ENCODE results near the gene LGALS16.

LGALS16 gene

GRCh38 chr19:39679056-39679790 lies 23.5 kb downstream of the LGALS16 start:
- no peak overlapping the region for H3K4me3 ChIP-seq (ENCODE audit: low read length)
- no peak for TF ChIP-seq CTCF (IDR thresholded peaks at IDR 0.05; ENCODE audit: low read depth, low read length, poor library complexity, severe bottlenecking)
- TF ChIP-seq EZH2phosphoT487 (IDR thresholded peaks at IDR 0.05; ENCODE audit: borderline replicate concordance, low read length), result no peak
- H3K4me1 ChIP-seq (ENCODE audit: control insufficient read depth, low read length), result no peaks in the 10 kb centered on the region

GRCh38 chr19:39679791-39680168 lies 24.1 kb downstream of the LGALS16 start:
- TF ChIP-seq EZH2phosphoT487 (IDR thresholded peaks at IDR 0.05; ENCODE audit: borderline replicate concordance, low read length), result no peak
- TF ChIP-seq CTCF (IDR thresholded peaks at IDR 0.05; ENCODE audit: low read depth, low read length, poor library complexity, severe bottlenecking), result no peak

More at GRCh38 chr19:39679056-39679790, 23.5 kb downstream of the LGALS16 start:
- no peaks in the 10 kb centered on the region for H3K9me3 ChIP-seq (ENCODE audit: control insufficient read depth, insufficient read depth, low read length)
- H3K27me3 ChIP-seq (ENCODE audit: control insufficient read depth, low read length), result peaks cover 28% of the 10 kb centered on the region
- no peaks in the 10 kb centered on the region for H3K9me2 ChIP-seq (replicated peaks; ENCODE audit: control insufficient read depth, low read length)
- no peak overlapping the region for H3K4me2 ChIP-seq (ENCODE audit: low read length)
- no peak overlapping the region for H3K27ac ChIP-seq (ENCODE audit: low read depth, low read length)
- H3K36me3 ChIP-seq (ENCODE audit: control insufficient read depth, low read length), result no peaks in the 10 kb centered on the region
- no peaks in the 10 kb centered on the region for H3F3A ChIP-seq (ENCODE audit: control insufficient read depth, insufficient read depth)
- H3K79me2 ChIP-seq (ENCODE audit: control insufficient read depth, low read length), result no peaks in the 10 kb centered on the region
- no peaks in the 10 kb centered on the region for H4K20me1 ChIP-seq (ENCODE audit: control insufficient read depth, insufficient read depth, low read depth, low read length)

GRCh38 chr19:39680593-39680992 lies 24.9 kb downstream of the LGALS16 start:
- H3K4me3 ChIP-seq (ENCODE audit: low read length), result no peak overlapping the region

More at GRCh38 chr19:39679791-39680168, 24.1 kb downstream of the LGALS16 start:
- no peak overlapping the region for H3K27ac ChIP-seq (ENCODE audit: low read depth, low read length)
- no peaks in the 10 kb centered on the region for H3K36me3 ChIP-seq (ENCODE audit: control insufficient read depth, low read length)
- H4K20me1 ChIP-seq (ENCODE audit: control insufficient read depth, insufficient read depth, low read depth, low read length), result no peaks in the 10 kb centered on the region
- no peaks in the 10 kb centered on the region for H3K4me1 ChIP-seq (ENCODE audit: control insufficient read depth, low read length)
- no peaks in the 10 kb centered on the region for H3K79me2 ChIP-seq (ENCODE audit: control insufficient read depth, low read length)
- H3K4me2 ChIP-seq (ENCODE audit: low read length), result no peak overlapping the region
- no peak overlapping the region for H3K4me3 ChIP-seq (ENCODE audit: low read length)
- H3K9me2 ChIP-seq (replicated peaks; ENCODE audit: control insufficient read depth, low read length), result no peaks in the 10 kb centered on the region
- no peaks in the 10 kb centered on the region for H3F3A ChIP-seq (ENCODE audit: control insufficient read depth, insufficient read depth)
- H3K9me3 ChIP-seq (ENCODE audit: control insufficient read depth, insufficient read depth, low read length), result no peaks in the 10 kb centered on the region
- H3K27me3 ChIP-seq (ENCODE audit: control insufficient read depth, low read length), result peaks cover 22% of the 10 kb centered on the region

More at GRCh38 chr19:39680593-39680992, 24.9 kb downstream of the LGALS16 start:
- Histone ChIP-seq H3K27ac (ENCODE audit: low read depth, low read length) (no peak overlapping the region), H3K9me3 (ENCODE audit: control insufficient read depth, insufficient read depth, low read length) (no peaks in the 10 kb centered on the region), H3K4me1 (ENCODE audit: control insufficient read depth, low read length) (no peaks in the 10 kb centered on the region), H3K36me3 (ENCODE audit: control insufficient read depth, low read length) (no peaks in the 10 kb centered on the region), H3K27me3 (ENCODE audit: control insufficient read depth, low read length) (peaks cover 14% of the 10 kb centered on the region), H3K9me2 (replicated peaks; ENCODE audit: control insufficient read depth, low read length) (no peaks in the 10 kb centered on the region), H4K20me1 (ENCODE audit: control insufficient read depth, insufficient read depth, low read depth, low read length) (no peaks in the 10 kb centered on the region), H3K4me2 (ENCODE audit: low read length) (no peak overlapping the region), H3K79me2 (ENCODE audit: control insufficient read depth, low read length) (no peaks in the 10 kb centered on the region), H3F3A (ENCODE audit: control insufficient read depth, insufficient read depth) (no peaks in the 10 kb centered on the region)
- TF ChIP-seq CTCF (IDR thresholded peaks at IDR 0.05; ENCODE audit: low read depth, low read length, poor library complexity, severe bottlenecking) (no peak), EZH2phosphoT487 (IDR thresholded peaks at IDR 0.05; ENCODE audit: borderline replicate concordance, low read length) (no peak)

Data from DOHH2 (cell line).